Cerebellar cortex (tissue), 1 donor: Measurements from ENCODE around the gene CACNB2.

ENCODE experiments used
- DNase-seq: peaks from one replicate; pipeline ENCODE4 v3.0.0-alpha.2; 2015; ENCODE audit warnings: low spot score

CACNB2 gene

GRCh38 chr10:18293536-18294510 is 153.6 kb downstream of the CACNB2 start:
- no peak for DNase-seq

- no peak for DNase-seq
Observed at GRCh38 chr10:18294633-18295032, 154.4 kb downstream of the CACNB2 start.

- no peak for DNase-seq
Observed at GRCh38 chr10:18297659-18298058, 157.4 kb downstream of the CACNB2 start.

GRCh38 chr10:18298256-18298655 is 158.0 kb downstream of the CACNB2 start:
- no peak for DNase-seq

- no peak for DNase-seq
Observed at GRCh38 chr10:18303851-18304801, 163.9 kb downstream of the CACNB2 start.

GRCh38 chr10:18306031-18306430 is 165.8 kb downstream of the CACNB2 start:
- DNase-seq, result no peak

- DNase-seq, result peak; percentile 31
Observed at GRCh38 chr10:18308600-18308999, 168.4 kb downstream of the CACNB2 start.

- no peak for DNase-seq
Observed at GRCh38 chr10:18310761-18311160, 170.5 kb downstream of the CACNB2 start.

GRCh38 chr10:18312374-18313139 is 172.3 kb downstream of the CACNB2 start:
- peak; percentile 77 for DNase-seq

GRCh38 chr10:18313140-18313530 is 172.9 kb downstream of the CACNB2 start:
- peak; percentile 34 for DNase-seq

GRCh38 chr10:18313626-18314025 is 173.4 kb downstream of the CACNB2 start:
- DNase-seq, result no peak

- DNase-seq, result no peak
Observed at GRCh38 chr10:18319628-18320027, 179.4 kb downstream of the CACNB2 start.

- no peak for DNase-seq
Observed at GRCh38 chr10:18321371-18321770, 181.1 kb downstream of the CACNB2 start.

GRCh38 chr10:18323916-18324315 is 183.7 kb downstream of the CACNB2 start:
- DNase-seq, result no peak

GRCh38 chr10:18325410-18325809 is 185.2 kb downstream of the CACNB2 start:
- no peak for DNase-seq

GRCh38 chr10:18325889-18326531 is 185.8 kb downstream of the CACNB2 start:
- no peak for DNase-seq

- DNase-seq, result no peak
Observed at GRCh38 chr10:18328941-18329340, 188.7 kb downstream of the CACNB2 start.

GRCh38 chr10:18332048-18332447 is 191.8 kb downstream of the CACNB2 start:
- no peak for DNase-seq

- DNase-seq, result no peak
Observed at GRCh38 chr10:18332484-18332883, 192.3 kb downstream of the CACNB2 start.

- no peak for DNase-seq
Observed at GRCh38 chr10:18333621-18334020, 193.4 kb downstream of the CACNB2 start.
